Measurements from ENCODE around the gene HOOK2. TPM values are rescaled to one million over a fixed set of nuclear protein-coding genes. Genes with fewer than 3 reads are reported as not detected.

The HOOK2 gene
- total and polyA plus RNA-seq, 2 of the 13 experiments (the other 11 are each of a cell fraction or from before 2014, with no cell fraction given): 9.2 to 12.9 TPM

DNA sequence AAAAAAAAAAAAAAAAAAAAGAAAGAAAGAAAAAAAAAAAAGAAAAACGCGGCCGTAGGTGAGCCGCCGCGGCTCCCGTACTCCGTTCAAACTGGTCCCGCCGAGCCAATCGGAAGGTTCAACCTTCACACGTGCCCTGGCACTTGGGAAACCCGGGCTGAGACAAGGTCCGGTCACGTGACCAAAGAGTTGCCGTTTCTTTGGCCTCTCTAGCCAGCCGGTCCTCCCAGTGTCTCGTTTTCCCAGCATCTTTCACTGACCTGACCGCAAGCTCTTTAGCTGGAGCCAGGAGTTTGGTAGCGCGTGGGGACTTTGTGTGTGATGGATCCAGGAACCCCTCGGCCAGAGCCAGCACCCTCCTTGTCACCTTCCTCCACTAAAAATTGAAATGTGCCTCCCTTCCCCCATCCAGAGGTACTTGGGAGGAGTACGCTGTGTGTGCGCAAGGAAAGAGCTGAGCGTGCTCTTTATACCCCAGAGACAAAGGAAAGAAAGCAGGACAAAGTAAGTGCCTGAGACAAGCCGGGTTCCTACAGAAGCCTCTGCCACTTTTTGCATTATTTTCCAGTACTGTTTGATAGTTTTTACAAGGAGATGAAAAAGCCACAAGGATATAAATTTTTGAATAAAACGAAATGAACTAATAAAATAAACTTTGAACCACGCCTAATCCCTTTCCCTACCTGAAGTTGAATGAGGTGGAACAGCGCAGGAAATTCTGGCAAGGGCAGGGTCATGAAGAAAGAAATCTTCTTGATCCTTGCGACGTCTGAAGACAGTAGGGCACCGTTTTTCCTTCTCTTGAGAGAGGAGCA, 52.6 kb downstream of the HOOK2 start (continued):
- TF ChIP-seq, protein P1, sequence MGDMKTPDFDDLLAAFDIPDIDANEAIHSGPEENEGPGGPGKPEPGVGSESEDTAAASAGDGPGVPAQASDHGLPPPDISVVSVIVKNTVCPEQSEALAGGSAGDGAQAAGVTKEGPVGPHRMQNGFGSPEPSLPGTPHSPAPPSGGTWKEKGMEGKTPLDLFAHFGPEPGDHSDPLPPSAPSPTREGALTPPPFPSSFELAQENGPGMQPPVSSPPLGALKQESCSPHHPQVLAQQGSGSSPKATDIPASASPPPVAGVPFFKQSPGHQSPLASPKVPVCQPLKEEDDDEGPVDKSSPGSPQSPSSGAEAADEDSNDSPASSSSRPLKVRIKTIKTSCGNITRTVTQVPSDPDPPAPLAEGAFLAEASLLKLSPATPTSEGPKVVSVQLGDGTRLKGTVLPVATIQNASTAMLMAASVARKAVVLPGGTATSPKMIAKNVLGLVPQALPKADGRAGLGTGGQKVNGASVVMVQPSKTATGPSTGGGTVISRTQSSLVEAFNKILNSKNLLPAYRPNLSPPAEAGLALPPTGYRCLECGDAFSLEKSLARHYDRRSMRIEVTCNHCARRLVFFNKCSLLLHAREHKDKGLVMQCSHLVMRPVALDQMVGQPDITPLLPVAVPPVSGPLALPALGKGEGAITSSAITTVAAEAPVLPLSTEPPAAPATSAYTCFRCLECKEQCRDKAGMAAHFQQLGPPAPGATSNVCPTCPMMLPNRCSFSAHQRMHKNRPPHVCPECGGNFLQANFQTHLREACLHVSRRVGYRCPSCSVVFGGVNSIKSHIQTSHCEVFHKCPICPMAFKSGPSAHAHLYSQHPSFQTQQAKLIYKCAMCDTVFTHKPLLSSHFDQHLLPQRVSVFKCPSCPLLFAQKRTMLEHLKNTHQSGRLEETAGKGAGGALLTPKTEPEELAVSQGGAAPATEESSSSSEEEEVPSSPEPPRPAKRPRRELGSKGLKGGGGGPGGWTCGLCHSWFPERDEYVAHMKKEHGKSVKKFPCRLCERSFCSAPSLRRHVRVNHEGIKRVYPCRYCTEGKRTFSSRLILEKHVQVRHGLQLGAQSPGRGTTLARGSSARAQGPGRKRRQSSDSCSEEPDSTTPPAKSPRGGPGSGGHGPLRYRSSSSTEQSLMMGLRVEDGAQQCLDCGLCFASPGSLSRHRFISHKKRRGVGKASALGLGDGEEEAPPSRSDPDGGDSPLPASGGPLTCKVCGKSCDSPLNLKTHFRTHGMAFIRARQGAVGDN (CRISPR knock-in tag; IDR thresholded peaks at IDR 0.05): peak; percentile 56; the same call in 1 of the 2 replicates
- TF ChIP-seq, protein P2, sequence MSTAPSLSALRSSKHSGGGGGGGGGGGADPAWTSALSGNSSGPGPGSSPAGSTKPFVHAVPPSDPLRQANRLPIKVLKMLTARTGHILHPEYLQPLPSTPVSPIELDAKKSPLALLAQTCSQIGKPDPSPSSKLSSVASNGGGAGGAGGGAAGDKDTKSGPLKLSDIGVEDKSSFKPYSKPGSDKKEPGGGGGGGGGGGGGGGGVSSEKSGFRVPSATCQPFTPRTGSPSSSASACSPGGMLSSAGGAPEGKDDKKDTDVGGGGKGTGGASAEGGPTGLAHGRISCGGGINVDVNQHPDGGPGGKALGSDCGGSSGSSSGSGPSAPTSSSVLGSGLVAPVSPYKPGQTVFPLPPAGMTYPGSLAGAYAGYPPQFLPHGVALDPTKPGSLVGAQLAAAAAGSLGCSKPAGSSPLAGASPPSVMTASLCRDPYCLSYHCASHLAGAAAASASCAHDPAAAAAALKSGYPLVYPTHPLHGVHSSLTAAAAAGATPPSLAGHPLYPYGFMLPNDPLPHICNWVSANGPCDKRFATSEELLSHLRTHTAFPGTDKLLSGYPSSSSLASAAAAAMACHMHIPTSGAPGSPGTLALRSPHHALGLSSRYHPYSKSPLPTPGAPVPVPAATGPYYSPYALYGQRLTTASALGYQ (CRISPR knock-in tag; IDR thresholded peaks at IDR 0.05): no peak
- TF ChIP-seq HMG20B (CRISPR knock-in tag; conservative IDR thresholded peaks at IDR 0.05) (no peak), RFX3 (CRISPR knock-in tag; IDR thresholded peaks at IDR 0.05) (no peak), JDP2 (CRISPR knock-in tag; IDR thresholded peaks at IDR 0.05; ENCODE audit: borderline replicate concordance) (no peak), NFATC3 (CRISPR knock-in tag; IDR thresholded peaks at IDR 0.05) (no peak), GATA4 (IDR thresholded peaks at IDR 0.05; ENCODE audit: borderline replicate concordance, low read depth) (no peak), ZMYM3 (CRISPR knock-in tag; IDR thresholded peaks at IDR 0.05) (no peak), ZFP82 (CRISPR knock-in tag; IDR thresholded peaks at IDR 0.05; ENCODE audit: borderline replicate concordance) (peak; percentile 32; the same call in 1 of the 2 replicates), MXI1 (IDR thresholded peaks at IDR 0.05; ENCODE audit: borderline replicate concordance, low read depth, low read length) (peak; percentile 83; the same call in 1 of the 3 replicates), RFXAP (CRISPR knock-in tag; IDR thresholded peaks at IDR 0.05; ENCODE audit: borderline replicate concordance) (0 out of 2 replicates have a peak, but pooled peaks have one; percentile 27), DPF2 (CRISPR knock-in tag; IDR thresholded peaks at IDR 0.05; ENCODE audit: borderline replicate concordance, low read depth) (no peak)
- TF ChIP-seq, protein P3, sequence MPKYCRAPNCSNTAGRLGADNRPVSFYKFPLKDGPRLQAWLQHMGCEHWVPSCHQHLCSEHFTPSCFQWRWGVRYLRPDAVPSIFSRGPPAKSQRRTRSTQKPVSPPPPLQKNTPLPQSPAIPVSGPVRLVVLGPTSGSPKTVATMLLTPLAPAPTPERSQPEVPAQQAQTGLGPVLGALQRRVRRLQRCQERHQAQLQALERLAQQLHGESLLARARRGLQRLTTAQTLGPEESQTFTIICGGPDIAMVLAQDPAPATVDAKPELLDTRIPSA (CRISPR knock-in tag; IDR thresholded peaks at IDR 0.05; ENCODE audit: borderline replicate concordance): no peak
- TF ChIP-seq, protein P4, sequence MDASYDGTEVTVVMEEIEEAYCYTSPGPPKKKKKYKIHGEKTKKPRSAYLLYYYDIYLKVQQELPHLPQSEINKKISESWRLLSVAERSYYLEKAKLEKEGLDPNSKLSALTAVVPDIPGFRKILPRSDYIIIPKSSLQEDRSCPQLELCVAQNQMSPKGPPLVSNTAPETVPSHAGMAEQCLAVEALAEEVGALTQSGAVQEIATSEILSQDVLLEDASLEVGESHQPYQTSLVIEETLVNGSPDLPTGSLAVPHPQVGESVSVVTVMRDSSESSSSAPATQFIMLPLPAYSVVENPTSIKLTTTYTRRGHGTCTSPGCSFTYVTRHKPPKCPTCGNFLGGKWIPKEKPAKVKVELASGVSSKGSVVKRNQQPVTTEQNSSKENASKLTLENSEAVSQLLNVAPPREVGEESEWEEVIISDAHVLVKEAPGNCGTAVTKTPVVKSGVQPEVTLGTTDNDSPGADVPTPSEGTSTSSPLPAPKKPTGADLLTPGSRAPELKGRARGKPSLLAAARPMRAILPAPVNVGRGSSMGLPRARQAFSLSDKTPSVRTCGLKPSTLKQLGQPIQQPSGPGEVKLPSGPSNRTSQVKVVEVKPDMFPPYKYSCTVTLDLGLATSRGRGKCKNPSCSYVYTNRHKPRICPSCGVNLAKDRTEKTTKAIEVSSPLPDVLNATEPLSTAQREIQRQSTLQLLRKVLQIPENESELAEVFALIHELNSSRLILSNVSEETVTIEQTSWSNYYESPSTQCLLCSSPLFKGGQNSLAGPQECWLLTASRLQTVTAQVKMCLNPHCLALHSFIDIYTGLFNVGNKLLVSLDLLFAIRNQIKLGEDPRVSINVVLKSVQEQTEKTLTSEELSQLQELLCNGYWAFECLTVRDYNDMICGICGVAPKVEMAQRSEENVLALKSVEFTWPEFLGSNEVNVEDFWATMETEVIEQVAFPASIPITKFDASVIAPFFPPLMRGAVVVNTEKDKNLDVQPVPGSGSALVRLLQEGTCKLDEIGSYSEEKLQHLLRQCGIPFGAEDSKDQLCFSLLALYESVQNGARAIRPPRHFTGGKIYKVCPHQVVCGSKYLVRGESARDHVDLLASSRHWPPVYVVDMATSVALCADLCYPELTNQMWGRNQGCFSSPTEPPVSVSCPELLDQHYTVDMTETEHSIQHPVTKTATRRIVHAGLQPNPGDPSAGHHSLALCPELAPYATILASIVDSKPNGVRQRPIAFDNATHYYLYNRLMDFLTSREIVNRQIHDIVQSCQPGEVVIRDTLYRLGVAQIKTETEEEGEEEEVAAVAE (CRISPR knock-in tag; IDR thresholded peaks at IDR 0.05; ENCODE audit: borderline replicate concordance): peak; percentile 99
- TF ChIP-seq, protein P5, sequence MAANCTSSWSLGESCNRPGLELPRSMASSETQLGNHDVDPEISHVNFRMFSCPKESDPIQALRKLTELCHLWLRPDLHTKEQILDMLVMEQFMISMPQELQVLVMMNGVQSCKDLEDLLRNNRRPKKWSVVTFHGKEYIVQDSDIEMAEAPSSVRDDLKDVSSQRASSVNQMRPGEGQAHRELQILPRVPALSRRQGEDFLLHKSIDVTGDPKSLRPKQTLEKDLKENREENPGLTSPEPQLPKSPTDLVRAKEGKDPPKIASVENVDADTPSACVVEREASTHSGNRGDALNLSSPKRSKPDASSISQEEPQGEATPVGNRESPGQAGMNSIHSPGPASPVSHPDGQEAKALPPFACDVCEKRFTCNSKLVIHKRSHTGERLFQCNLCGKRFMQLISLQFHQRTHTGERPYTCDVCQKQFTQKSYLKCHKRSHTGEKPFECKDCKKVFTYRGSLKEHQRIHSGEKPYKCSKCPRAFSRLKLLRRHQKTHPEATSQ (CRISPR knock-in tag; IDR thresholded peaks at IDR 0.05; ENCODE audit: borderline replicate concordance): no peak

Data from HepG2 (cell line).